GM19452 (cell line): ENCODE data around the gene ZNF85.
"Not testable (repeated sequence)": the region's sequence is repeated elsewhere in the genome, so short reads cannot be mapped to it uniquely, and the experiment has no call there.

Experiments used
- ATAC-seq: cut with Tn5 transposase; IDR thresholded peaks from one replicate; pipeline ENCODE4 v1.9.1; 2021; ENCODE audit not compliant: unreplicated experiment

The ZNF85 gene

GRCh38 chr19:20923077-20923871 lies at the start of gene ZNF85:
TSS of gene ZNF85 (plus strand) at chr19:20923251. CDS start at chr19:20923401, 150 bp downstream.
- ATAC-seq = peak; percentile 98

- ATAC-seq = no peak
Measured at GRCh38 chr19:20879501-20879900, 43.5 kb upstream of the ZNF85 start.

GRCh38 chr19:20912973-20913372 lies 10.1 kb upstream of the ZNF85 start:
- ATAC-seq = no peak

- no peak for ATAC-seq
Measured at GRCh38 chr19:20925481-20925880, 2.4 kb downstream of the ZNF85 start.

- ATAC-seq = no peak
Measured at GRCh38 chr19:20926796-20927195, 3.7 kb downstream of the ZNF85 start.

- ATAC-seq = no peak
Measured at GRCh38 chr19:20928371-20928770, 5.3 kb downstream of the ZNF85 start.

- ATAC-seq = not testable (repeated sequence)
Measured at GRCh38 chr19:20936322-20936947, 13.4 kb downstream of the ZNF85 start.

- ATAC-seq = not testable (repeated sequence)
Measured at GRCh38 chr19:20952561-20953095, 29.6 kb downstream of the ZNF85 start.

GRCh38 chr19:20964798-20965197 lies 41.7 kb downstream of the ZNF85 start:
- ATAC-seq = no peak

- no peak for ATAC-seq
Measured at GRCh38 chr19:20968092-20968491, 45.0 kb downstream of the ZNF85 start.

GRCh38 chr19:20969498-20969897 lies 46.4 kb downstream of the ZNF85 start:
- no peak for ATAC-seq

- ATAC-seq = no peak
Measured at GRCh38 chr19:20969898-20970297, 46.8 kb downstream of the ZNF85 start.

GRCh38 chr19:20992788-20993187 lies 69.7 kb downstream of the ZNF85 start:
- not testable (repeated sequence) for ATAC-seq

GRCh38 chr19:20999731-21000352 lies 76.8 kb downstream of the ZNF85 start:
- peak; percentile 99 for ATAC-seq
